ENCODE results near the gene MTSS2.
"Not testable (repeated sequence)": the region's sequence is repeated elsewhere in the genome, so short reads cannot be mapped to it uniquely, and the experiment has no call there.

MTSS2 gene

GRCh38 chr16:70674221-70675014, 11.4 kb downstream of the MTSS2 start:
- Histone ChIP-seq H3K4me3 (ENCODE audit: low read depth in 1 of 2, low read length in 2 of 2) (no peak overlapping the region), H3K4me1 (ENCODE audit: insufficient read depth, low read length) (peaks cover 6% of the 10 kb centered on the region), H3K27ac (ENCODE audit: low read depth, low read length) (no peak overlapping the region), H3K27me3 (ENCODE audit: control insufficient read depth in 1 of 2, insufficient read depth in 2 of 2, low read length in 2 of 2) (no peaks in the 10 kb centered on the region), H3K36me3 (ENCODE audit: insufficient read depth, low read length) (peaks cover 81% of the 10 kb centered on the region), H3K9ac (ENCODE audit: low read length) (no peak overlapping the region), H3K9me3 (ENCODE audit: low read length) (no peaks in the 10 kb centered on the region)

- not testable (repeated sequence) for H3K4me1 ChIP-seq (ENCODE audit: insufficient read depth, low read length); H3K4me3 ChIP-seq (ENCODE audit: low read depth in 1 of 2, low read length in 2 of 2); H3K27ac ChIP-seq (ENCODE audit: low read depth, low read length); H3K9ac ChIP-seq (ENCODE audit: low read length); H3K27me3 ChIP-seq (ENCODE audit: control insufficient read depth in 1 of 2, insufficient read depth in 2 of 2, low read length in 2 of 2); H3K9me3 ChIP-seq (ENCODE audit: low read length)
- peaks cover 77% of the 10 kb centered on the region for H3K36me3 ChIP-seq (ENCODE audit: insufficient read depth, low read length)
Measured at GRCh38 chr16:70670938-70671337, 14.9 kb downstream of the MTSS2 start.

GRCh38 chr16:70670175-70670574, 15.7 kb downstream of the MTSS2 start:
- no peaks in the 10 kb centered on the region for H3K27me3 ChIP-seq (ENCODE audit: control insufficient read depth in 1 of 2, insufficient read depth in 2 of 2, low read length in 2 of 2)
- no peaks in the 10 kb centered on the region for H3K4me1 ChIP-seq (ENCODE audit: insufficient read depth, low read length)
- H3K27ac ChIP-seq (ENCODE audit: low read depth, low read length): no peak overlapping the region
- H3K9me3 ChIP-seq (ENCODE audit: low read length): no peaks in the 10 kb centered on the region
- no peak overlapping the region for H3K9ac ChIP-seq (ENCODE audit: low read length)
- no peak overlapping the region for H3K4me3 ChIP-seq (ENCODE audit: low read depth in 1 of 2, low read length in 2 of 2)
- peaks cover 78% of the 10 kb centered on the region for H3K36me3 ChIP-seq (ENCODE audit: insufficient read depth, low read length)

GRCh38 chr16:70665806-70666735, 19.8 kb downstream of the MTSS2 start:
- Histone ChIP-seq H3K36me3 (ENCODE audit: insufficient read depth, low read length) (peaks cover 67% of the 10 kb centered on the region), H3K9me3 (ENCODE audit: low read length) (no peaks in the 10 kb centered on the region), H3K4me1 (ENCODE audit: insufficient read depth, low read length) (peaks cover 10% of the 10 kb centered on the region), H3K4me3 (ENCODE audit: low read depth in 1 of 2, low read length in 2 of 2) (no peak overlapping the region), H3K27ac (ENCODE audit: low read depth, low read length) (no peak overlapping the region), H3K9ac (ENCODE audit: low read length) (no peak overlapping the region), H3K27me3 (ENCODE audit: control insufficient read depth in 1 of 2, insufficient read depth in 2 of 2, low read length in 2 of 2) (no peaks in the 10 kb centered on the region)

- no peaks in the 10 kb centered on the region for H3K27me3 ChIP-seq (ENCODE audit: control insufficient read depth in 1 of 2, insufficient read depth in 2 of 2, low read length in 2 of 2)
- H3K27ac ChIP-seq (ENCODE audit: low read depth, low read length): no peak overlapping the region
- peaks cover 10% of the 10 kb centered on the region for H3K4me1 ChIP-seq (ENCODE audit: insufficient read depth, low read length)
- H3K9ac ChIP-seq (ENCODE audit: low read length): no peak overlapping the region
- H3K9me3 ChIP-seq (ENCODE audit: low read length): no peaks in the 10 kb centered on the region
- no peak overlapping the region for H3K4me3 ChIP-seq (ENCODE audit: low read depth in 1 of 2, low read length in 2 of 2)
- peaks cover 64% of the 10 kb centered on the region for H3K36me3 ChIP-seq (ENCODE audit: insufficient read depth, low read length)
Measured at GRCh38 chr16:70665113-70665694, 20.6 kb downstream of the MTSS2 start.

- Histone ChIP-seq H3K9ac (ENCODE audit: low read length) (no peak overlapping the region), H3K4me1 (ENCODE audit: insufficient read depth, low read length) (peaks cover 10% of the 10 kb centered on the region), H3K36me3 (ENCODE audit: insufficient read depth, low read length) (peaks cover 57% of the 10 kb centered on the region), H3K4me3 (ENCODE audit: low read depth in 1 of 2, low read length in 2 of 2) (no peak overlapping the region), H3K27me3 (ENCODE audit: control insufficient read depth in 1 of 2, insufficient read depth in 2 of 2, low read length in 2 of 2) (no peaks in the 10 kb centered on the region), H3K9me3 (ENCODE audit: low read length) (no peaks in the 10 kb centered on the region), H3K27ac (ENCODE audit: low read depth, low read length) (no peak overlapping the region)
Measured at GRCh38 chr16:70664325-70665112, 21.3 kb downstream of the MTSS2 start.

- H3K4me3 ChIP-seq (ENCODE audit: low read depth in 1 of 2, low read length in 2 of 2): no peak overlapping the region
- no peaks in the 10 kb centered on the region for H3K9me3 ChIP-seq (ENCODE audit: low read length)
- H3K27ac ChIP-seq (ENCODE audit: low read depth, low read length): peak overlapping the region; percentile 53
- H3K4me1 ChIP-seq (ENCODE audit: insufficient read depth, low read length): peaks cover 10% of the 10 kb centered on the region
- H3K9ac ChIP-seq (ENCODE audit: low read length): no peak overlapping the region
- H3K27me3 ChIP-seq (ENCODE audit: control insufficient read depth in 1 of 2, insufficient read depth in 2 of 2, low read length in 2 of 2): no peaks in the 10 kb centered on the region
- peaks cover 49% of the 10 kb centered on the region for H3K36me3 ChIP-seq (ENCODE audit: insufficient read depth, low read length)
Measured at GRCh38 chr16:70663524-70664324, 22.1 kb downstream of the MTSS2 start.

GRCh38 chr16:70662991-70663523, 22.8 kb downstream of the MTSS2 start:
- Histone ChIP-seq H3K9me3 (ENCODE audit: low read length) (no peaks in the 10 kb centered on the region), H3K4me3 (ENCODE audit: low read depth in 1 of 2, low read length in 2 of 2) (no peak overlapping the region), H3K27me3 (ENCODE audit: control insufficient read depth in 1 of 2, insufficient read depth in 2 of 2, low read length in 2 of 2) (no peaks in the 10 kb centered on the region), H3K36me3 (ENCODE audit: insufficient read depth, low read length) (peaks cover 42% of the 10 kb centered on the region), H3K4me1 (ENCODE audit: insufficient read depth, low read length) (peaks cover 10% of the 10 kb centered on the region), H3K27ac (ENCODE audit: low read depth, low read length) (peak overlapping the region; percentile 53), H3K9ac (ENCODE audit: low read length) (no peak overlapping the region)

GRCh38 chr16:70661918-70662641, 23.8 kb downstream of the MTSS2 start:
- Histone ChIP-seq H3K4me3 (ENCODE audit: low read depth in 1 of 2, low read length in 2 of 2) (no peak overlapping the region), H3K9ac (ENCODE audit: low read length) (no peak overlapping the region), H3K27me3 (ENCODE audit: control insufficient read depth in 1 of 2, insufficient read depth in 2 of 2, low read length in 2 of 2) (no peaks in the 10 kb centered on the region), H3K36me3 (ENCODE audit: insufficient read depth, low read length) (peaks cover 35% of the 10 kb centered on the region), H3K4me1 (ENCODE audit: insufficient read depth, low read length) (peaks cover 10% of the 10 kb centered on the region), H3K27ac (ENCODE audit: low read depth, low read length) (peak overlapping the region; percentile 53), H3K9me3 (ENCODE audit: low read length) (no peaks in the 10 kb centered on the region)

GRCh38 chr16:70661534-70661917, 24.3 kb downstream of the MTSS2 start:
- H3K36me3 ChIP-seq (ENCODE audit: insufficient read depth, low read length): peaks cover 31% of the 10 kb centered on the region
- H3K4me3 ChIP-seq (ENCODE audit: low read depth in 1 of 2, low read length in 2 of 2): no peak overlapping the region
- no peaks in the 10 kb centered on the region for H3K9me3 ChIP-seq (ENCODE audit: low read length)
- no peak overlapping the region for H3K27ac ChIP-seq (ENCODE audit: low read depth, low read length)
- peaks cover 10% of the 10 kb centered on the region for H3K4me1 ChIP-seq (ENCODE audit: insufficient read depth, low read length)
- H3K9ac ChIP-seq (ENCODE audit: low read length): no peak overlapping the region
- no peaks in the 10 kb centered on the region for H3K27me3 ChIP-seq (ENCODE audit: control insufficient read depth in 1 of 2, insufficient read depth in 2 of 2, low read length in 2 of 2)

Measured in muscle layer of colon (tissue), 2 donors.